ENCODE data around the gene KHDC1.
"Not testable (repeated sequence)": the region's sequence is repeated elsewhere in the genome, so short reads cannot be mapped to it uniquely, and the experiment has no call there.

KHDC1 gene

DNA sequence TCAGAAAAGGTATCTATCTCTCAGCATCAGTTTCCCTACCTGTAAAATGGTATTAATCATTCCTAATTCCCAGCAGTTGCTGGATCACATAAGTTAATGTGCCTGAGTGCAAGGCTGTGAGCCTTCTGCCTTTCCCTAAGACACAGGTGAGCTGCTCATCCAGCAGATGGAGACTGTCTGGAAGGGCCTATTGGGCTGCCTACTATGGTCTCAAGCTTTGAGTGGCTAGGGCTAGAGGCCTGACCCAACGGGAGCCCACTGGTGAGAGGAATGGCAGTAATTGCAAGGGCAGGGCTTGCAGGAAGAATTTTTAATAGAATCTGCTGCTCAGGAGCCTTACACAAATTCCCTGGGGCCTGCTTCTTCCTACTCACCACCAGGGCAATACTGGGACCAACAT is 4.3 kb downstream of the KHDC1 start:
- no peak for DNase-seq
- Histone ChIP-seq H3K9me3 (ENCODE audit: severe bottlenecking) (no peaks in the 10 kb centered on the region), H3K27ac (no peak overlapping the region), H3K27me3 (ENCODE audit: insufficient read depth, low read depth, severe bottlenecking) (no peaks in the 10 kb centered on the region), H3K4me3 (ENCODE audit: low read depth, low read length) (no peak overlapping the region), H3K36me3 (no peaks in the 10 kb centered on the region)
- TF ChIP-seq, protein P1, sequence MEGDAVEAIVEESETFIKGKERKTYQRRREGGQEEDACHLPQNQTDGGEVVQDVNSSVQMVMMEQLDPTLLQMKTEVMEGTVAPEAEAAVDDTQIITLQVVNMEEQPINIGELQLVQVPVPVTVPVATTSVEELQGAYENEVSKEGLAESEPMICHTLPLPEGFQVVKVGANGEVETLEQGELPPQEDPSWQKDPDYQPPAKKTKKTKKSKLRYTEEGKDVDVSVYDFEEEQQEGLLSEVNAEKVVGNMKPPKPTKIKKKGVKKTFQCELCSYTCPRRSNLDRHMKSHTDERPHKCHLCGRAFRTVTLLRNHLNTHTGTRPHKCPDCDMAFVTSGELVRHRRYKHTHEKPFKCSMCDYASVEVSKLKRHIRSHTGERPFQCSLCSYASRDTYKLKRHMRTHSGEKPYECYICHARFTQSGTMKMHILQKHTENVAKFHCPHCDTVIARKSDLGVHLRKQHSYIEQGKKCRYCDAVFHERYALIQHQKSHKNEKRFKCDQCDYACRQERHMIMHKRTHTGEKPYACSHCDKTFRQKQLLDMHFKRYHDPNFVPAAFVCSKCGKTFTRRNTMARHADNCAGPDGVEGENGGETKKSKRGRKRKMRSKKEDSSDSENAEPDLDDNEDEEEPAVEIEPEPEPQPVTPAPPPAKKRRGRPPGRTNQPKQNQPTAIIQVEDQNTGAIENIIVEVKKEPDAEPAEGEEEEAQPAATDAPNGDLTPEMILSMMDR (IDR thresholded peaks at IDR 0.05; ENCODE audit: low read depth, low read length) = 0 out of 2 replicates have a peak, but pooled peaks have one; percentile 1

DNA sequence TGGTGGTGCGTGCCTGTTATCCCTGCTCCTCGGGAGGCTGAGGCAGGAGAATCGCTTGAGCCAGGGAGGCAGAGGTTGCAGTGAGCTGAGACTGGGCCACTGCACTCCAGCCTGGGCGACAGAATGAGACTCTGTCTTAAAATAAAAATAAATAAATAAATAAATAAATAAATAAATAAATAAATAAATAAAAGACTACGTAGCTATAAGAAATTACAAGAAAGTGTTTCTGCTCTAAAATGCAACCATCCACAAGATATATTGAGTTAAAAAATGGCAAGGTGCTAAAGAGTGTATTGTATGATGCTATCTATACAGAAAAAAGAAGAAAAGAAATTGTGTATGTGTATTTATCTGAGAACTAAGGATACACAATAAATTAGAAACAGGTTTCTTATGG is 8.7 kb downstream of the KHDC1 start:
- H3K27ac ChIP-seq; DNase-seq; H3K27me3 ChIP-seq (ENCODE audit: insufficient read depth, low read depth, severe bottlenecking); H3K4me3 ChIP-seq (ENCODE audit: low read depth, low read length); H3K36me3 ChIP-seq; H3K9me3 ChIP-seq (ENCODE audit: severe bottlenecking): not testable (repeated sequence)

DNA sequence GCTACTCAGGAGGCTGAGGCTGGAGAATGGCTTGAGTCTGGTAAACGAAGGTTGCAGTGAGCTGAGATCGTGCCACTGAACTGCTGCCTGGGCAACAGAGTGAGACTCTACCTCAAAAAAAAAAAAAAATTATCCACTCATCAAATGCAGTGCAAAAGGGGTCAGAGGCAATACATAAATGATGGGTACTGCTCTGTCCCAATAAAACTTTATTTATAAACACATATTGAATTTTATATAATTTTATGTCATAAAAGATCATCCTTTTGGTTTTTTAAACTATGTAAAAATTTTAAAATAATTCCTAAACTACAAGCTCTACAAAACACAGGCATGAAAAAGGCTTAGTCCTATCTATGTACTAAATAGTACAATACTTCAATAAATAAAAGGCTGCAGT is 10.3 kb downstream of the KHDC1 start:
- DNase-seq = no peak
- TF ChIP-seq, protein P1 (IDR thresholded peaks at IDR 0.05; ENCODE audit: low read depth, low read length) = no peak
- Histone ChIP-seq H3K27ac (no peak overlapping the region), H3K4me3 (ENCODE audit: low read depth, low read length) (no peak overlapping the region), H3K9me3 (ENCODE audit: severe bottlenecking) (no peaks in the 10 kb centered on the region), H3K27me3 (ENCODE audit: insufficient read depth, low read depth, severe bottlenecking) (no peaks in the 10 kb centered on the region), H3K36me3 (no peaks in the 10 kb centered on the region)

DNA sequence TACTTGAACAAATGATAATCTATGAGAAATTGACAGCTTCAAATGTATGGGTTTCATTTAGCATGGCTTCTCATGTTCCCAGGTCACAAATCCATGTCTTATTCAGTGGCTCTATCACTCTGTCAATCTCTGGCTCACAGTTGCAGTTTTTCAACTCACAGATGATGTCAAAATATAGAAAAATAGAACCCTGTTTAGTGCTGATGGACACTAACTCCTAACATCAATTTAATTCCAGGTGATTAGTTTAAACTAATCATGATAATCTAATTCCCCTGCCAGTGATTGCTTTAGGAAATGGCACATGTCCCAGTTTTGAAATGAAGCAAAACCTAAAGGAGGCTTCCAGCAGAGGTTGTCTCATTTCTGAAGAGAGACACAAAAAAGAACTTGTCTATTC is 13.0 kb downstream of the KHDC1 start:
- Histone ChIP-seq H3K9me3 (ENCODE audit: severe bottlenecking) (no peaks in the 10 kb centered on the region), H3K36me3 (no peaks in the 10 kb centered on the region), H3K27me3 (ENCODE audit: insufficient read depth, low read depth, severe bottlenecking) (no peaks in the 10 kb centered on the region), H3K27ac (no peak overlapping the region), H3K4me3 (ENCODE audit: low read depth, low read length) (no peak overlapping the region)
- DNase-seq = no peak
- TF ChIP-seq, protein P1 (IDR thresholded peaks at IDR 0.05; ENCODE audit: low read depth, low read length) = no peak

DNA sequence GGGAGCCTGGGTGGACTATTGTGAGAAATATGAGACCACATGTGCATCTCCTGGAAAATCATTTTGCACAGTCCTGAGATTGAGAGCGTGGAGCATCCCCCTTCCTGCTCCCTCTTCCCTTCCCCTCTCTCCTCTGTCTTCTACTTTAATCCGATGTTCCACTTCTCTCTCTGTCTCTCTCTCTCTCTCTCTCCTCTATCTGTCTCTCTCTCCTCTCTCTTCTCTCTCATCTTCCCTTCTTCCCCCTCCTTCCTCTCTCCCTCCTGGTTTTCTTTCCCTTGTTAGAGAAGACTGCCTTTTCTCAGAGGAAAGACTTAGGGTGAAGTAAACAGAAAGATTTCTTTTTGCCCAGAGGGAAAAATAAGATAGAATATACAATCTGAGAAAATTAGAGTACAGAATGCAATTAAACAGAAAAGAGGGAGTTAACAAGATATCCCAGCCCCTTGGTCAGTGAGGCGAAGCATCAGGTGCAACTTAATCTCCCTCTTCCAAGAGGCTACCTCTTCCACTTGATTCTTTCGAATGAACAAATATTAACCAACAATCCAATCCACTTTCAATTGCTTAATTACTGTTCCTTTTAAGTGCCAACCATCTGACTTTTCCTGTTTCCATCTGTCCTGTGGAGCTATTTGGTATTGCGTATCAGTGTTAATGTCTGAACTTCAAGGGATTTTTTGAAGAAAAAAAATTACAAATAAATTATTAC is 14.6 kb downstream of the KHDC1 start:
- TF ChIP-seq, protein P1 (IDR thresholded peaks at IDR 0.05; ENCODE audit: low read depth, low read length) = no peak
- Histone ChIP-seq H3K9me3 (ENCODE audit: severe bottlenecking) (no peaks in the 10 kb centered on the region), H3K27me3 (ENCODE audit: insufficient read depth, low read depth, severe bottlenecking) (no peaks in the 10 kb centered on the region), H3K36me3 (no peaks in the 10 kb centered on the region), H3K4me3 (ENCODE audit: low read depth, low read length) (no peak overlapping the region), H3K27ac (no peak overlapping the region)
- no peak for DNase-seq

DNA sequence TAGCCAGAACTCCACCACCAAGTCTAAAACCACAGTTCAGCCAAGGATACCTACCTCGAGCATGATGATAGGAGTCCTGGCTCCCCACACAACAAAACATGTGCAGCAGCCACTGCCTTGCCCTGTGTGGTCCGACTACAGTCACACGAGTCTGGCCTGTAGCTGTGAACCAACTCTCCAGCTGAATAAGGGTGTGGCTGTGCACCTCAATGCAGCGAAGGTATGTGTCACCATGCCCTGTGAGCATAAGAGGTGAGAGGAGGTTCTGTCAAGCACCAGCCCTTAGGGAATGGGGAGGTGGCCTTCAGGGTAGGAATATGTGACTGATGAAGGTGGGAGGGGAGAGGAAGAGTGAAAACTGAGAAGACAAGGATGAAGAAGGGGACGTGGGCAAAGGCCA is 21.0 kb downstream of the KHDC1 start:
- H3K27me3 ChIP-seq (ENCODE audit: insufficient read depth, low read depth, severe bottlenecking) = no peaks in the 10 kb centered on the region
- no peak for DNase-seq
- no peak overlapping the region for H3K27ac ChIP-seq
- no peaks in the 10 kb centered on the region for H3K36me3 ChIP-seq
- no peak overlapping the region for H3K4me3 ChIP-seq (ENCODE audit: low read depth, low read length)
- no peaks in the 10 kb centered on the region for H3K9me3 ChIP-seq (ENCODE audit: severe bottlenecking)
- TF ChIP-seq, protein P1 (IDR thresholded peaks at IDR 0.05; ENCODE audit: low read depth, low read length) = no peak

Measured in WERI-Rb-1 (cell line).